D341Med (cell line): ENCODE measurements around the gene ZSCAN5B.
"Not testable (repeated sequence)": the region's sequence is repeated elsewhere in the genome, so short reads cannot be mapped to it uniquely, and the experiment has no call there.

ENCODE experiments used
- DNase-seq: peaks from one replicate; pipeline ENCODE4 v3.0.0; 2012; ENCODE audit warnings: low spot score

Gene ZSCAN5B, protein sequence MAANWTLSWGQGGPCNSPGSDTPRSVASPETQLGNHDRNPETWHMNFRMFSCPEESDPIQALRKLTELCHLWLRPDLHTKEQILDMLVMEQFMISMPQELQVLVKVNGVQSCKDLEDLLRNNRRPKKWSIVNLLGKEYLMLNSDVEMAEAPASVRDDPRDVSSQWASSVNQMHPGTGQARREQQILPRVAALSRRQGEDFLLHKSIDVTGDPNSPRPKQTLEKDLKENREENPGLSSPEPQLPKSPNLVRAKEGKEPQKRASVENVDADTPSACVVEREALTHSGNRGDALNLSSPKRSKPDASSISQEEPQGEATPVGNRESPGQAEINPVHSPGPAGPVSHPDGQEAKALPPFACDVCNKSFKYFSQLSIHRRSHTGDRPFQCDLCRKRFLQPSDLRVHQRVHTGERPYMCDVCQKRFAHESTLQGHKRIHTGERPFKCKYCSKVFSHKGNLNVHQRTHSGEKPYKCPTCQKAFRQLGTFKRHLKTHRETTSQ

DNA sequence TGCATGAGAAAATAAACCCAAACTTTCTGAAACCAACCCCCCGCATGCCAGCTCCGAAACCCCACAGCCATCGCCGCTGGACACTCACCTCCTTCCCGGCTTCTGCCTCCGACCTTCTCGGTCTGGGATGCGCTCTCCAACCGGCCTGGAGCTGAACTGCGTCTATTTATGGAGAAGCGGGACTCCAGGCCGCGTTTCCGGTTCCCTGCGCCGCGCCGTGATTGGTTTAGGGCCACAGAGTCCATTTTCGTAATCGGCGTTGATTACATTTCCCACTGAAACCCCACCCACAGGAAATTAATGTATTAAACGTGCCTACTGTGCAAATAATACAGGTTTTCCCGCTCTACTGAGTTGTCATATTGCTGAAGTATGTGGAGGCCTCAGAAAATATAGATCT lies at the start of gene ZSCAN5B:
Gene ZSCAN5B, minus strand, starts transcription at position 138 of the 400 bp plus-strand sequence. CDS start 4,731 bp downstream, outside the sequence.
- DNase-seq, result not testable (repeated sequence)

DNA sequence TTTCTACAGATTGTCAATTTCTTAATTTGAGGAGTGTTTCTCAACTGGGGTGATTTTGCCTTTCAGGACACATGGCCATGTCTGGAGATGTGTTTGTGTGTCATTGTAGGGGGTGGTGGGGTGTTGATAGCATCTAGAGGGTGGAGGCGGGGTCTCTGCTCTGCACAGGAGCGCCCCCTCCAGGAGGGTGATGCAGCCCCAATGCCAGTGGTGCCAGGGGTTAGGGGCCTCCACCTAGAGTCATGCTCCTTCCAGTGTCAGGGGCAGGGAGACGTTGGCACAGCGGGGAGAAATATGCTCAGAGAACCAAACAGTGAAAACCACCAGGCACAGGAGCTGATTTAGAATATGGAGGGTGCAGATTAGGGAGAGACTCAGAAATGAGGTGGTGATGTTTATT lies 48.2 kb upstream of the ZSCAN5B start:
- DNase-seq, result not testable (repeated sequence)

DNA sequence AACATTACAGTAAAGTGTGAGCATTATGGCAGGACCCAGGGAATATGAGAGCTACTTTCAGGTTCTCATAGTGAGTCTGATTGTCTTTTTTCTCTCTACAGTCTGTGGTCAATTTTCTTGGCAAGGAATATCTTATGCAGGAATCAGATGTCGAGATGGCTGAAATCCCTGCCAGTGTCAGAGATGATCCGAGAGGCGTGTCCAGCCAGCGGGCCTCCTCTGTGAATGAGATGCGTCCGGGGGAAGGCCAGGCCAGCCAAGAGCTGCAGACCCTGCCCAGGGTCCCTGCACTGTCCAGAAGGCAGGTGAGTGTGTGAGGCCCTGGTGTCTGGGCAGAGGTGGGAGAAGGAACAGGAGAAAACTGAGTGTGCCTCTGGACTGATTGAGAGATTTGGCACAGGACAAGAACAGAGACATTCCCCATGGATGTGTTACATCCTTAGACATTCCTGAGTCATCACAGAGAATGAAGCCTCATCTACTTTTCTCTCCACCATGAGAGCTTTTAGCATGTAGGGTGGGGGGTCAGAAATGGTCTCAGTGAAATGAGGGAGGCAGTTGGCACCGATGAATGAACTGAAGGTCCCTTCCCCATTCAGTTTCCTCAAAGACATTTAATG lies 47.6 kb upstream of the ZSCAN5B start:
- DNase-seq, result no peak

DNA sequence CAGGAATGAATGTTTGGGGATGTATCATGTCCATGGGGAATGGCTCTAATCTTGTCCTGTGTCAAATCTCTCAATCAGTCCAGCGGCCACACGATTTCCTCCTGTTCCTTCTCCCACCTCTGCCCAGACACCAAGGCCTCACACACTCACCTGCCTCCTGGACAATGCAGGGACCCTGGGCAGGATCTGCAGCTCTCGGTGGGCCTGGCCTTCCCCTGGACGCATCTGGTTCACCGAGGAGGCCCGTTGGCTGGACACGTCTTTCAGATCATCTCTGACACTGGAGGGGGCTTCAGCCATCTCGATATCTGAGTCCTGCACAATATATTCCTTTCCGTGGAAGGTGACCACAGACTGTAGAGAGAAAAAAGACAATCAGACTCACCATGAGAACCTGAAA lies 25.9 kb upstream of the ZSCAN5B start:
- DNase-seq, result no peak

DNA sequence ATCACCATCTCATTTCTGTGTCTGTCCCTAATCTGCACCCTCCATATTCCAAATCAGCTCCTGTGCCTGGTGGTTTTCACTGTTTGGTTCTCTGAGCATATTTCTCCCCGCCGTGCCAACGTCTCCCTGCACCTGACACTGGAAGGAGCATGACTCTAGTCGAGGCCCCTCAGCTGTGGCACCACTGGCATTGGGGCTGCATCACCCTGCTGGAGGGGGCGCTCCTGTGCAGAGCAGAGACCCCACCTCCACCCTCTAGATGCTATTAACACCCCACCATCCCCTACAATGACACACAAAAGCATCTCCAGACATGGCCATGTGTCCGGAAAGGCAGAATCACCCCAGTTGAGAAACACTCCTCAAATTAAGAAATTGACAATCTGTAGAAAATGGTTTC lies 25.3 kb upstream of the ZSCAN5B start:
- DNase-seq, result no peak

DNA sequence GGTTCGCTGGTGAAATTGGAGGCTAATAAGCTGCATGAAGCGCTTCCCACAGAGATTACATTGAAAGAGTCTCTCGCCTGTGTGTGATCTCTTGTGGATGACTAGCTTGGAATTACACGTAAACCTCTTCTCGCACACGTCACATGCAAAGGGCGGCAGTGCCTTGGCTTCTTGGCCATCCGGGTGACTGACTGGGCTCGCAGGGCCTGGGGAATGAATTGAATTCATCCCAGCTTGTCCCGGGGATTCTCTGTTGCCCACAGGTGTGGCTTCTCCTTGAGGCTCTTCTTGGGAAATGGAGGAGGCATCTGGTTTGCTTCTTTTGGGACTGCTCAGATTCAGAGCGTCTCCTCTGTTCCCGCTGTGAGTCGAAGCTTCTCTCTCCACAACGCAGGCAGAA lies 24.3 kb upstream of the ZSCAN5B start:
- DNase-seq, result no peak

DNA sequence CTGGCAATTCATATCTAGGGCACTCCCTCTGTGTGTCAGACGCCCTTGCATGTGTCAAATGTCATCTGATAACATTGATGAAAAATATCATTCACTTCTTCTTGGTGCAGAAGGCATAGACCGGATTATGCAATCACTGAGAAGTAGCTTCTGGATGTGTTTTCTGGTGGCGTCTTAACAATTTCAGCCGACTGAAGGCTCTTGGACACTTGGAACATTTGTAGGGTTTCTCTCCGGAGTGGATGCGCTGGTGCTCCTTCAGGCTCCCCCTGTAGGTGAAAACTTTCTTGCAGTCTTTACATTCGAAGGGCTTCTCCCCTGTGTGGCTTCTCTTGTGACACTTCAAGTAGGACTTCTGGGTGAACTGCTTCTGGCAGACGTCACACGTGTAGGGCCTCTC lies 23.9 kb upstream of the ZSCAN5B start:
- not testable (repeated sequence) for DNase-seq

DNA sequence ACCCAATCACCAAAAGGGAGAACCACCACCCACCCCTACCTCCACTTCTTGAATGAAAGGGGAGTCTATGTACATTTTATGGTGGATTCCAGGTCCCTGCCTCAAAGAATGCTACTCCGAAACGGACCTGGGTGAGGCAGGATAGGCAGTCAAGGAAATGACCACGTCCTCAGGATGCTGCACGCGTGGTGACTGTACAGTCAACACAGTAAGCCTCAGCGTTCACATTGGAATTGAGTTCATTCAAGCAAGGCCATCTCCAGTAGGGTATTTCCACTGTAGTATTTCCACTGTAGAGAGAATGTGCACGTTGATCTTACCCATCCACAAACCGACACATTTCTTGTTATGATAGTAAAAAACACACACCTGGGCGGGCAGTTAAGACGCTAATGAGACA lies 21.4 kb upstream of the ZSCAN5B start:
- DNase-seq, result no peak

DNA sequence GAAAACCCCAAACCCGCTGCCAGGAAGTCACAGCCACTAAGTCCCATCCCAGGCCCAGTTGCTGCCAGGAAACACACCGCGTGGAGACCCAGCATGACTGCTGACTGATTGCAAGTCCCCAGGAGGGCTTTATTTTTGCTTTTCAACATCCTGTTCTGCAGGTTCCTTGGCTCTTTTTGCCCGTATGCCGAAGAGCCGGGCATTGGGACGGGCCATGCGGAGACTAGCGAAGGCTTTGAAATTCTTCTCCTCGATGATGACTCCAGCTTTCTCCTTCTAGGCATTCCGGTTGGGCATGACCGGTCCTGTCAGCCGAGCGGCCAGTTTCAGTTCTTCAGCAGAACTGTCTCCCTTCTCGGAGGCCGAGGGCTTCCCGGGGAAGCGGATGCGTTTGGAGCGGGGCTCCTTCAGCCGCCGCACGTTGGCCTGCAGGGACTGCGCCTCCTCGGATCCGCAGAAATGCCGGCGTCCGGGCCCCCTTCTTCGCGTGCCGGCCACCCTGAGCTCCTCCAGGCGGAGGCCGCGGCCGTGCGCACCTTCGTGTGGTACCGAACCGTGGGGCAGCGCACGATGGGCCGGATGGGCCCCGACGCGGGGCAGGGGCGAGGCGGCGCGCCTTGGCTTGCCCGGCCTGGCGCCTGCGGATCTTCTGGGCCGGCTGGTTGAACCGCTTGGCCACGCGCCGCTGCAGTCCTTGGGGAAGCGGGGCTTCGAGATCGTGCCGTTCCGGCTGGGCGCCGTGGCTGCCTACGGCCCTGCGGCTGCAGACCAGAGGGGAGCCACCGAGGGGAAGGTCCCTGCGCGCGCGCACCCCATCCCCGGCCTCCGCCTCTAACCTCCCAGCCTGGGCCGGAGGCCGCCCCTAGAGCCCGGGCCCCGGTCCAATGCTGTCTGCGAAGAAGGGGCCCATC lies 19.7 kb upstream of the ZSCAN5B start:
- no peak for DNase-seq

DNA sequence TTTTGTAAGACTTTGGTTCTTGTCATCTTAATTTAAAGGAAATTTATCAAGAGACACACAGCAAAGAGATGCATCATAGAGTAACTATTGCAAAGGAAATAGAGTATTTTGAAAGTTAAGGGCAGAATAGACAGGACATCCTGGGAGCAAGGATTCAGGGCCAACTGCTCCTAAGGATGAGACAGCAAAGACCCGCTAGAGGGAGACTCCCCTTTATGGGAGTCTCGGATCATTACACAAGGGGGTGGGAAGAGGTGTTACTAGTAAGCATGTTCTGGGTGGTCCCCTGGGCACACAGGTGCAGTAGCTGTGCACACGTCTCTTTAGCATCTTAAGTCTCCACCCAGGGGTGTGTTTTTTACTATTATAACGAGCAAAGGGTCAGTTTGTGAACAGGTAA lies 14.1 kb upstream of the ZSCAN5B start:
- DNase-seq, result no peak

DNA sequence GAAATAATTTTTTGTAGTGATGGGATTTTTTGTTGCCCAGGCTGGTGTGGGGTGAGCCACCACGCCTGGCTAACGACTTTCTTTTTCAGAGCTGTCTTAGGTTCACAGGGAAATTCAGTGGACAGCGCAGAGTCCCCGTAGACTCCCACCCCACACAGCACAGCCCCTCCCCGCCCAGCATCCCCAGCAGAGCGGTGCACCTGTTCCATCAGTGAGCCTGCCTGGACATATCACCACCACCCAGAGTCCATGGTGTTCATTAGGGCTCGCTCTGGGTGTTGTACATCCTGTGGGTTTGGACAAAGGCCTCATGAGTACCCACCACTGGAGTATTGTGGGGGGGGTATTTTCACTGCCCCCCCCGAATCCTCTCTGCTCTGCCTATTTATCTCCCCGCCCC lies 12.5 kb upstream of the ZSCAN5B start:
- not testable (repeated sequence) for DNase-seq

DNA sequence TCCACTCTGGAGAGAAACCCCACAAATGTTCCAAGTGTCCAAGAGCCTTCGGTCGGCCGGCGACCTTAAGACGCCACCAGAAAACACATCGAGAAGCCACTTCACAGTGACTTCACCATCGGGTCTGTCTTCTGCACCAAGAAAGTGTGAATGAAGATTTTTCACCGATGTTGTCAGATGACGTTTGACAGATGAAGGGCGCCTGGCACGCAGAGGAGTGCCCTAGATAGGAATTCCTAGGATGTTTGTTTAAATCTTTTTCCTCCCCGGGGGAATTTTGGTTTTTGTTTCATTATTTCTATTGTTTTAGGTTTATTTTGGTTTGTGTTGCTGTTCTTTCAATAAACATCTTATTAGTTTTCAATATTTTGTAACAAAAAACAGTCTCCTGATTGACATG lies 11.5 kb upstream of the ZSCAN5B start:
- no peak for DNase-seq

DNA sequence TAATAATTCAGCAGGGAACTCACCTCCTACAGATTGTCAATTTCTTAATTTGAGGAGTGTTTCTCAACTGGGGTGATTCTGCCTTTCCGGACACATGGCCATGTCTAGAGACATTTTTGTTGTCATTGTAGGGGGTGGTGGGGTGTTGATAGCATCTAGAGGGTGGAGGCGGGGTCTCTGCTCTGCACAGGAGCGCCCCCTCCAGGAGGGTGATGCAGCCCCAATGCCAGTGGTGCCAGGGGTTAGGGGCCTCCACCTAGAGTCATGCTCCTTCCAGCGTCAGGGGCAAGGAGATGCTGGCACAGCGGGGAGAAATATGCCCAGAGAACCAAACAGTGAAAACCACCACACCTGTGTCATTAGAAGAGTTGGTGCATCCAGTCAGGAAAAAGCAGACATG lies 10.0 kb upstream of the ZSCAN5B start:
- DNase-seq, result not testable (repeated sequence)

DNA sequence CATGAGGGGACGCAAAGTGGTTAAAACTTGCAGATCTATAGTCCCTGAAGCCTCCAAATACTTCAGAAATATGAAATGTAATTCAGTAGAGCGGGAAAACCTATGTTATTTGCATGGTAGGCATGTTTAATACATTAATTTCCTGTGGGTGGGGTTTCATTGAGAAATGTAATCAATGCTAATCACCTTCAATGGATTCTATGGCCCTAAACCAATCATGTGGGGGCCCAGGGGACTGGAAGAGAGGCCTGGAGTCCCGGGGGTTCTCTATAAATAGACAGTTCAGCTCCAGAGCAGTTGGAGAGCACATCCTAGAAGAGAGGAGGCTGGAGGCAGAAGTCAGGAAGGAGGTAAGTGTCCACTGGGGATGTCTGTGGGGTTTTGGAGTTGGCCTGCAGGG lies 4.4 kb upstream of the ZSCAN5B start, which contains the start of gene ZSCAN5C:
Gene ZSCAN5C, plus strand, starts transcription at position 301 of the 400 bp plus-strand sequence. CDS start 3,641 bp downstream, outside the sequence.
- no peak for DNase-seq

DNA sequence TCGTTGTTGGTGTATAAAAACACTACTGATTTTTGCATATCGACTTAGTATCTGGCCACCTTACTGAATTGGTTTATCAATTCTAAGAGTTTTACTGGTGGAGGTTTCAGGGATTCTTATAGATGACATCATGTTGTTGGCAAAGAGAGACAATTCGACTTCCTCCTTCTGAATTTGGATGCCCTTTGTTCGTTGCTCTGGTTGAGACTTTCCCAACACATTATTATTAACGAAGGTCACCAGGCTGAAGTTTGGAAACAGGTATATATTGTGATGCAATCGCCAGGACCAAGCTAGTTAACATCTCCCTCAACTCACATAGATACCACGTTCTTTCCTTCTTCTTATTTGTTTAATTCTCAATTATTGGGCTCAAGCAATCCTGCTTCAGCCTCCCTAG lies 2.1 kb upstream of the ZSCAN5B start:
- no peak for DNase-seq

DNA sequence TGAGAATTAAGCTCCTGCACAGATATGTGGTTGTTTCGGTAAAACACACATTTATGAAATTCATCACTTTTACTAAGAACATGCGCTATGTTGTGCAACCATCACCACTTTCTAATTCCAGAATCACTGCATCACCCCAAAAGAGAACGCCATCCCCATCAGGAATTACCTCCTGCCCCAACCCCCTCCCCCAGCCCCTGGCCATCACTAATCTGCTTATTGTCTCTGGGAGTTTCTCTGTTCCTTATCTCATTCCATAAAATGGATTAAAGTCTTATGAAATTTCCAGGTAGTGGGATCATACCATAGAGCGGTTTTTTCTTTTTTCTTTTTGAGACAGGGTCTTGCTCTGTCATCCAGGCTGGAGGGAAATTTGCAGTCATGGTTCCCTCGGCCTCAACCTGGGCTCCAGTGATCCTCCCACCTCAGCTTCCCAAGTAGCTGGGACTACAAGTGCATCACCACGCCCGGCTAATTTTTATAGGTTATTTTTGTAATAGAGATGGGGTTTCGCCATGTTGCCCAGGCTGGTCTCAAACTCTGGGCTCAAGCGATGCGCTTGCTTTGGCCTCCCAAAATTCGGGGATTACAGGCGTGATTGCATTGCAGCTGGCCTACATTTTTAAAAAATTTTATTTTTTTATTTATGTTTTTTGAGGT lies 3.5 kb downstream of the ZSCAN5B start:
- DNase-seq, result no peak

DNA sequence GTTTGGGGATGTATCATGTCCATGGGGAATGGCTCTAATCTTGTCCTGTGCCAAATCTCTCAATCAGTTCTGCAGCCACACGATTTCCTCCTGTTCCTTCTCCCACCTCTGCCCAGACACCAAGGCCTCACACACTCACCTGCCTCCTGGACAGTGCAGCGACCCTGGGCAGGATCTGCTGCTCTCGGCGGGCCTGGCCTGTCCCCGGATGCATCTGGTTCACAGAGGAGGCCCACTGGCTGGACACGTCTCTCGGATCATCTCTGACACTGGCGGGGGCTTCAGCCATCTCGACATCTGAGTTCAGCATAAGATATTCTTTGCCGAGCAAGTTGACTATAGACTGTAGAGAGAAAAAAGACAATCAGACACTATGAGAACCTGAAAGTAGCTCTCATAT lies 5.9 kb downstream of the ZSCAN5B start:
- DNase-seq, result no peak

DNA sequence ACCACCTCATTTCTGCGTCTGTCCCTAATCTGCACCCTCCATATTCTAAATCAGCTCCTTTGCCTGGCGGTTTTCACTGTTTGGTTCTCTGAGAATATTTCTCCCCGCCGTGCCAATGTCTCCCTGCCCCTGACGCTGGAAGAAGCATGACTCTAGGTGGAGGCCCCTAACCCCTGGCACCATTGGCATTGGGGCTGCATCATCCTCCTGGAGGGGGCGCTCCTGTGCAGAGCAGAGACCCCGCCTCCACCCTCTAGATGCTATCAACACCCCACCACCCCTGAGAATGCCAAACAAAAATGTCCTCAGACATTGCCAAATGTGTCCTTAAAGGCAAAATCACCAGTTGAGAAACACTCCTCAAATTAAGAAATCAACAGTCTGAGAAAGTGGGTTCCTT lies 6.5 kb downstream of the ZSCAN5B start:
- no peak for DNase-seq

DNA sequence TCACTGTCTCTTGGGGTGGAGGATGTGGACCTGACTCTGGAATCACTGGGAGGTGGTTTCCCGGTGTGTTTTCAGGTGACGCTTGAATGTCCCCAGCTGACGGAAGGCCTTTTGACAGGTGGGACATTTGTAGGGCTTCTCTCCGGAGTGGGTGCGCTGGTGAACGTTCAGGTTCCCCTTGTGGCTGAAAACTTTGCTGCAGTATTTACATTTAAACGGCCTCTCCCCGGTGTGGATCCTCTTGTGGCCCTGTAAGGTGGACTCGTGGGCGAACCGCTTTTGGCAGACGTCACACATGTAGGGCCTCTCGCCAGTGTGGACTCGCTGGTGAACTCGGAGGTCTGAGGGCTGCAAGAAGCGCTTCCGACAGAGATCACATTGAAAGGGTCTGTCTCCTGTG lies 7.8 kb downstream of the ZSCAN5B start:
- DNase-seq, result no peak

DNA sequence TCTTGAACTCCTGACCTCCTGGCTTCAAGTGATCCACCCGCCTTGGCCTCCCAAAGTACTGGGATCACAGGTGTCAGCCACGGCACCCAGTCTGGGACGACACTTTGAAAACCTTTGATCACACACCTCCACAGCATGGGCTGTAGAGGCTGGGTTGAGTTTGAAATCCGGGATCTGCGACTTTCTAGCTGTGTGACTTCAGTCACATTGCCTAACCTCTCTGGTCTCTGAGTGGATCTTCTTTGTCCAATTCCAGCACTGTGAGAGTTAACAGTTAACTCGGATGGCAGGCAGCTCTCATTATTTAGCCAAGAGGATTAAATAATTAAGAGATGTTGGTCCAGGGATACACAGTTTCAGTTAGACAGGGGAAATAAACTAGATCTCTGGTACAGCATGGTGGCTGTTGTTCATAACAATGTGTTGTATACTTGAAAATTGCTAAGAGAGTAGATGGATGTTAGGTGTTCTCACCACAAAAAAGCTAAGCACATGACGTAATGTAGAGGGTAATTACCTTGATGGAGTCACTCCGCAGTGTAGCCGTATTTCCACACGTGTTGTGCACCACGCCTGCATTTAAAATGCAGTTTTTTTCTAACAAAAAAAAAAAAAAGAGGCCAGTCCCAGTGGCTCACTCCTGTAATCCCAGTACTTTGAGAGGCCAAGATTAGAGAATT lies 19.9 kb downstream of the ZSCAN5B start:
- DNase-seq, result no peak

DNA sequence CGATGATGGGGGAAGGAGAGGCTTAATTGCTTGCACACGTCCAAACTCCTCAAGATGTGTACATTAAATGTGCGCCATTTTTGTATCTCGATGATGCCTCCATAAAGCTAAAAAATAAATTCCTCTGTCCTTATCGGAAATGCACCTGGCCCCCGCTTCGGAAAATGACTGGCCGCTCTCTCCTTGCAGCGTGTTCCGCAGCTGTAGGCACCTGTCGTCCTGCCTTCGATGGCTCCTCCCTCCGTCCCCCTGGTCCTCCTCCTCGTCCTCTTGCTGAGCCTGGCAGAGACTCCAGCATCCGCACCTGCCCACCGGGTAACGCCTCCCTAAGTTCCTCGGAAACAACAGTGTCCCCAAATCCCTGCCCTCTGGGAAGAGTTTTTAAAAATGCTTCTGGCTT lies 20.7 kb downstream of the ZSCAN5B start:
- DNase-seq, result no peak
